Right atrium auricular region (tissue), 2 donors: ENCODE measurements around the gene NR2E1. TPM values are rescaled to one million over a fixed set of nuclear protein-coding genes. Genes with fewer than 3 reads are reported as not detected.
A peak's percentile ranks its signal among the peaks of the same experiment; 100 is the strongest.

Source experiments
- DNase-seq: peaks from one replicate; pipeline ENCODE4 v3.0.0-alpha.2; 2019; ENCODE audit warnings: low spot score
- H3K27ac ChIP-seq, 2 donors: fragments of 200-600 bp; sonication (generic); 1 replicate in 1 of 2; 2 replicates in 1 of 2; pipeline ENCODE4 v1.5.1; 2016 to 2019
- H3K27me3 ChIP-seq, 2 donors: fragments of 200-600 bp; sonication (generic); one replicate each; pipeline versions ENCODE4 v1.5.1 to v1.6.0; 2017 to 2019
- H3K36me3 ChIP-seq: fragments of 200-600 bp; sonication (generic); one replicate; pipeline ENCODE4 v1.5.1; 2016
- H3K4me1 ChIP-seq, 2 donors: fragments of 200-600 bp; sonication (generic); one replicate each; pipeline versions ENCODE4 v1.5.1 to v1.6.0; 2017 to 2019
- H3K4me3 ChIP-seq, 2 donors: fragments of 200-600 bp; sonication (generic); 1 replicate in 1 of 2; 2 replicates in 1 of 2; pipeline ENCODE4 v1.5.1; 2017 to 2019; ENCODE audit warnings: mild to moderate bottlenecking in 1 of 2, moderate library complexity in 1 of 2
- H3K9me3 ChIP-seq, 2 donors: fragments of 200-600 bp; sonication (generic); one replicate each; pipeline ENCODE4 v1.5.1; 2019
- CTCF ChIP-seq, 2 donors: fragments of 200-600 bp; sonication (generic); IDR thresholded peaks; one replicate each; pipeline ENCODE4 v1.5.1; 2019; ENCODE audit warnings: antibody characterized with exemption in 2 of 2
- total RNA-seq, 2 donors: library from RNA; depleted of rRNA; stranded (reverse); fragments of >200 nt; gene quantifications; one replicate each; pipeline ENCODE4 v1.1.0, GENCODE V29; 2016

Gene NR2E1
- total RNA-seq, 2 donors from 2014 or later: not detected

- no peak overlapping the region for H3K27ac ChIP-seq
- no peaks in the 10 kb centered on the region for H3K9me3 ChIP-seq
- no peaks in the 10 kb centered on the region for H3K27me3 ChIP-seq
- no peak overlapping the region for H3K4me3 ChIP-seq
- no peak for TF ChIP-seq CTCF (IDR thresholded peaks at IDR 0.05)
- DNase-seq: no peak
- no peaks in the 10 kb centered on the region for H3K36me3 ChIP-seq
- no peaks in the 10 kb centered on the region for H3K4me1 ChIP-seq
These were observed 20.4 kb downstream of the NR2E1 start for GRCh38 chr6:108186226-108186625.

GRCh38 chr6:108187519-108187918 is 21.7 kb downstream of the NR2E1 start:
- no peak overlapping the region for H3K4me3 ChIP-seq
- H3K9me3 ChIP-seq: no peaks in the 10 kb centered on the region
- H3K36me3 ChIP-seq: no peaks in the 10 kb centered on the region
- H3K4me1 ChIP-seq: no peaks in the 10 kb centered on the region
- no peaks in the 10 kb centered on the region for H3K27me3 ChIP-seq
- TF ChIP-seq CTCF (IDR thresholded peaks at IDR 0.05): no peak
- peak; percentile 40 for DNase-seq
- H3K27ac ChIP-seq: no peak overlapping the region

- H3K4me1 ChIP-seq: no peaks in the 10 kb centered on the region
- TF ChIP-seq CTCF (IDR thresholded peaks at IDR 0.05): no peak
- H3K4me3 ChIP-seq: no peak overlapping the region
- H3K27ac ChIP-seq: no peak overlapping the region
- DNase-seq: no peak
- no peaks in the 10 kb centered on the region for H3K27me3 ChIP-seq
- H3K36me3 ChIP-seq: no peaks in the 10 kb centered on the region
- H3K9me3 ChIP-seq: no peaks in the 10 kb centered on the region
These were observed 27.3 kb downstream of the NR2E1 start for GRCh38 chr6:108193131-108193530.

GRCh38 chr6:108193835-108194234 is 28.0 kb downstream of the NR2E1 start:
- TF ChIP-seq CTCF (IDR thresholded peaks at IDR 0.05): no peak
- no peaks in the 10 kb centered on the region for H3K36me3 ChIP-seq

GRCh38 chr6:108194503-108194902 is 28.7 kb downstream of the NR2E1 start:
- DNase-seq: no peak
- Histone ChIP-seq H3K9me3 (no peaks in the 10 kb centered on the region), H3K4me1 (no peaks in the 10 kb centered on the region), H3K36me3 (no peaks in the 10 kb centered on the region), H3K27me3 (no peaks in the 10 kb centered on the region), H3K4me3 (no peak overlapping the region), H3K27ac (no peak overlapping the region)
- no peak for TF ChIP-seq CTCF (IDR thresholded peaks at IDR 0.05)

More at GRCh38 chr6:108193835-108194234, 28.0 kb downstream of the NR2E1 start:
- Histone ChIP-seq H3K27ac (no peak overlapping the region), H3K4me3 (no peak overlapping the region), H3K4me1 (no peaks in the 10 kb centered on the region), H3K9me3 (no peaks in the 10 kb centered on the region), H3K27me3 (no peaks in the 10 kb centered on the region)
- no peak for DNase-seq

- no peak overlapping the region for H3K27ac ChIP-seq
- no peaks in the 10 kb centered on the region for H3K27me3 ChIP-seq
- H3K9me3 ChIP-seq: no peaks in the 10 kb centered on the region
- no peak for DNase-seq
- no peaks in the 10 kb centered on the region for H3K4me1 ChIP-seq
- H3K36me3 ChIP-seq: no peaks in the 10 kb centered on the region
- H3K4me3 ChIP-seq: no peak overlapping the region
- TF ChIP-seq CTCF (IDR thresholded peaks at IDR 0.05): no peak
These were observed 29.4 kb downstream of the NR2E1 start for GRCh38 chr6:108195209-108195608.
